ENCODE measurements around the gene TMEM81.

Gene TMEM81

GRCh38 chr1:205082431-205082830 lies 1.8 kb downstream of the TMEM81 start:
- no peak for DNase-seq (ENCODE audit: insufficient read length, low spot score)
- FAIRE-seq: no peak
- TF ChIP-seq POLR2A (IDR thresholded peaks at IDR 0.05; ENCODE audit: low read depth, low read length): no peak
- TF ChIP-seq PAX5 (IDR thresholded peaks at IDR 0.05; ENCODE audit: insufficient read depth, low read length, severe bottlenecking): no peak
- no peak for TF ChIP-seq POU2F2 (IDR thresholded peaks at IDR 0.05; ENCODE audit: low read depth, low read length)
- no peak for TF ChIP-seq SPI1 (IDR thresholded peaks at IDR 0.05; ENCODE audit: low read depth, low read length)
- TF ChIP-seq TAF1 (IDR thresholded peaks at IDR 0.05; ENCODE audit: low read depth, low read length): no peak
- no peak for TF ChIP-seq POLR2AphosphoS5 (IDR thresholded peaks at IDR 0.05; ENCODE audit: low read depth, low read length)

GRCh38 chr1:205077934-205078311 lies 6.3 kb downstream of the TMEM81 start:
- FAIRE-seq (no peak), DNase-seq (ENCODE audit: insufficient read length, low spot score) (no peak)
- TF ChIP-seq POLR2AphosphoS5 (IDR thresholded peaks at IDR 0.05; ENCODE audit: low read depth, low read length) (no peak), PAX5 (IDR thresholded peaks at IDR 0.05; ENCODE audit: insufficient read depth, low read length, severe bottlenecking) (no peak), POLR2A (IDR thresholded peaks at IDR 0.05; ENCODE audit: low read depth, low read length) (no peak), SPI1 (IDR thresholded peaks at IDR 0.05; ENCODE audit: low read depth, low read length) (no peak)

- FAIRE-seq: no peak
- no peak for DNase-seq (ENCODE audit: insufficient read length, low spot score)
- no peak for TF ChIP-seq POLR2AphosphoS5 (IDR thresholded peaks at IDR 0.05; ENCODE audit: low read depth, low read length)
- TF ChIP-seq POU2F2 (IDR thresholded peaks at IDR 0.05; ENCODE audit: low read depth, low read length): no peak
- no peak for TF ChIP-seq POLR2A (IDR thresholded peaks at IDR 0.05; ENCODE audit: low read depth, low read length)
- TF ChIP-seq TAF1 (IDR thresholded peaks at IDR 0.05; ENCODE audit: low read depth, low read length): no peak
- no peak for TF ChIP-seq PAX5 (IDR thresholded peaks at IDR 0.05; ENCODE audit: insufficient read depth, low read length, severe bottlenecking)
- TF ChIP-seq SPI1 (IDR thresholded peaks at IDR 0.05; ENCODE audit: low read depth, low read length): no peak
Observed at GRCh38 chr1:205077158-205077933, 6.9 kb downstream of the TMEM81 start.

DNA sequence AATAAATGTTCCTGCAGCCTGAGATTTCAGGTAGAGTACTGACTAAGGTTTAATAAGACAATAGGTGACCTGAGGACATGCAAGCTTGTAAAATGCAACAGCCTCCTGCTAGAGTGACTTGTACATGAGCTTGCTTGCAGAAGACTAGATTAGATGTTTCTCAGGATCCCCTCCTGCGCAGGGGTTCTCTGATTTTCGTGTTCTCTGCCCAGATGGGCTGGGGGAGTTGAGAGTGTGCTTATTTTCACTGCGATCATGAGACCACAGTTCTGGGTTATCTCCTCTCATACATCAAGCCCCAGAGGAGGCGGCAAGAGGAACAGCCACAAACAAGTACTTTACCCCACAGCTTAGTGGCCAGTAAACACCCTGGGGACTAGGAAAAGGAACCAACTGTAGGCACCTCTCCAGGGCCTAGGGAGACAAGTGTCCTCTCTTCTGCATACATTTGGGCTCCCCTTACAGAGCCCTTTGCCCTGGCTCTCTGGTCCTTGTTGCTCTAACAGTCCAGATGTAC lies 8.0 kb downstream of the TMEM81 start:
- FAIRE-seq (no peak), DNase-seq (ENCODE audit: insufficient read length, low spot score) (no peak)
- TF ChIP-seq POLR2A (IDR thresholded peaks at IDR 0.05; ENCODE audit: low read depth, low read length) (no peak), SPI1 (IDR thresholded peaks at IDR 0.05; ENCODE audit: low read depth, low read length) (no peak), TAF1 (IDR thresholded peaks at IDR 0.05; ENCODE audit: low read depth, low read length) (no peak), PAX5 (IDR thresholded peaks at IDR 0.05; ENCODE audit: insufficient read depth, low read length, severe bottlenecking) (no peak), POU2F2 (IDR thresholded peaks at IDR 0.05; ENCODE audit: low read depth, low read length) (no peak), POLR2AphosphoS5 (IDR thresholded peaks at IDR 0.05; ENCODE audit: low read depth, low read length) (no peak)

DNA sequence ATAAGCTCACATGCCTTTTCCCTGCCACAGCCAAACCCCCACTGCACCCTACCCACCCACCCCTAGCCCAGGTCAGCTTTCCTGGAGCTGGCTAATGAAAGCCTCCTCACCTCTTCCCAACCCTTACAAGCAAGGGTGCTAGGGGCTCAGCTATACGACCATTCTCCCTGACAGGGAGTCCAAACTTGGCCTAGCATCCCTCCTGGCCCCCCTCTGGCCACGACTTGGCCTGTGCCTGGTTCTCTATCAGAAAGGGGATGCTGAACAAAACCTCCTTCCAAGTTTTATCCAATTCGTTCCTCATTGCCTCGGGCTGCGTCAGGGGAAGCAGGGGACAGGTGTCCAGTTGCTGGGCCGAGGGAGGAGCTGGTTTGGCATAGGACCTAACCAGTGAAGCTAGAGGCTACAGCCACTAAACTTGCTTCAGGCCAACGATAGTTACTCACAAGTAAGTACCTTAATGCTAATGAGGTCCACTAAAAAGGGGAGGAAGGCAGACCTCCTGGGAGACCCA lies 8.6 kb downstream of the TMEM81 start:
- DNase-seq (ENCODE audit: insufficient read length, low spot score): no peak
- TF ChIP-seq POU2F2 (IDR thresholded peaks at IDR 0.05; ENCODE audit: low read depth, low read length) (no peak), POLR2AphosphoS5 (IDR thresholded peaks at IDR 0.05; ENCODE audit: low read depth, low read length) (no peak), TAF1 (IDR thresholded peaks at IDR 0.05; ENCODE audit: low read depth, low read length) (no peak), SPI1 (IDR thresholded peaks at IDR 0.05; ENCODE audit: low read depth, low read length) (no peak), PAX5 (IDR thresholded peaks at IDR 0.05; ENCODE audit: insufficient read depth, low read length, severe bottlenecking) (no peak), POLR2A (IDR thresholded peaks at IDR 0.05; ENCODE audit: low read depth, low read length) (no peak)
- FAIRE-seq: no peak

DNA sequence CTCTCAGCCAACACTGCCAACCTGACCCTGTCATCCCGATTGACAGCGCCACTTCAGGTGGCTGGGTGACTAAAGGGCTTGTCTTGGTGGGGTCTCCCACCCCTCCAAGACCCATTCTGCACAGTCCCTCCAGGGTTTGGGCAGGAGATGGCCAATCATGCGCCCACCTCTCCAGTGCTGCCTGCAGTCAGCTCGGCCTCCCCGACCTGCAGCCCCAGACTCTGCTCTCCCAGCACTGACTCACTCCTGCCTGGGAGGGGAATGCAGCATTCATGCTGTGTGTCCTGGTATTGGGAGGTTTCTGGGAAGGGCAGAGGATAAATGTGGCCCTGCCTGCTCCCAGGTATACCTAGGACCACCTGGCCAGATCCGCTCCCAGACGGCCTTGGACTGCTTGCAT lies 9.7 kb downstream of the TMEM81 start:
- TF ChIP-seq POLR2AphosphoS5 (IDR thresholded peaks at IDR 0.05; ENCODE audit: low read depth, low read length) (no peak), POLR2A (IDR thresholded peaks at IDR 0.05; ENCODE audit: low read depth, low read length) (no peak), POU2F2 (IDR thresholded peaks at IDR 0.05; ENCODE audit: low read depth, low read length) (no peak), PAX5 (IDR thresholded peaks at IDR 0.05; ENCODE audit: insufficient read depth, low read length, severe bottlenecking) (no peak), SPI1 (IDR thresholded peaks at IDR 0.05; ENCODE audit: low read depth, low read length) (no peak), TAF1 (IDR thresholded peaks at IDR 0.05; ENCODE audit: low read depth, low read length) (no peak)
- no peak for FAIRE-seq
- no peak for DNase-seq (ENCODE audit: insufficient read length, low spot score)

DNA sequence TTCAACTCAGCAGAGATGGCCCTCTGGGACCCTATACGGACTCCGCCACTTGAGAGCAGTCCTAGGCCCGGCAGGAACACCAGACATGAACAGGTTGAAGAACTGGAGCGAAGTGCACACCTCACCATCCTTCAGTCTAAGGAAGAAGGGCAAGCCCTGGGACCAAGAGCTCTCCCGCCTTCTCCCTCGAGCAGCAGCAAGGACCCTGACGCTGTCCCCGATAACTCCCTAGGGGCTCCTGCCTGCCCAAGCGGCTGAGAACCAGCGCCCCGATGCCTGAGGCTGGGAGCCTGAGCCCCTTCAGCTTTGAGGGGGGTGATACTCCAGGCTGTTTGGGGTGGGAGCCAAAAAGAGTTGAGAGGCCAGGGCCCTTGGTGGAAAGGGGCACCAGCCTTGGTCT lies 10.2 kb downstream of the TMEM81 start:
- TF ChIP-seq POU2F2 (IDR thresholded peaks at IDR 0.05; ENCODE audit: low read depth, low read length): no peak
- no peak for TF ChIP-seq POLR2A (IDR thresholded peaks at IDR 0.05; ENCODE audit: low read depth, low read length)
- no peak for TF ChIP-seq TAF1 (IDR thresholded peaks at IDR 0.05; ENCODE audit: low read depth, low read length)
- TF ChIP-seq SPI1 (IDR thresholded peaks at IDR 0.05; ENCODE audit: low read depth, low read length): no peak
- TF ChIP-seq PAX5 (IDR thresholded peaks at IDR 0.05; ENCODE audit: insufficient read depth, low read length, severe bottlenecking): no peak
- TF ChIP-seq POLR2AphosphoS5 (IDR thresholded peaks at IDR 0.05; ENCODE audit: low read depth, low read length): no peak
- no peak for FAIRE-seq

DNA sequence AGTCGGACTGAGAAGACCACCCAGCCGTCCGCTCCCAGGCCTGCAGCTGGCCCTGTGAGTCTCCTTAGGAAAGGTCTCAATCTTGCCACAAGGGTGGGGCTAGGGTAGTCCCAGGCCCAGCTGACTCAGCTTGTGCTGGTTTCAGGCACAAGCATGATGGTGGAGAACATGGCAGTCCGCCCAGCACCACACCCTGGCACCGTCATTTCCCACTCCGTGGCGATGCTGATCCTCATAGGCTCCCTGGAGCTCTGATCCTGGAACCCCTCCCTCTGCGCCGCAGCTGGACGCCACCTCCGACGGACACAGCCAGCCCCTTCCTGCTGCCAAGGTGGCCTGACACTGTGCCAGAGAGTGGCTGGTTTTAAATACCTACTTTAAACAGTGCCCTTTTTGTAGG lies 10.7 kb downstream of the TMEM81 start:
- FAIRE-seq (no peak), DNase-seq (ENCODE audit: insufficient read length, low spot score) (no peak)
- TF ChIP-seq POU2F2 (IDR thresholded peaks at IDR 0.05; ENCODE audit: low read depth, low read length): no peak
- no peak for TF ChIP-seq PAX5 (IDR thresholded peaks at IDR 0.05; ENCODE audit: insufficient read depth, low read length, severe bottlenecking)
- TF ChIP-seq POLR2AphosphoS5 (IDR thresholded peaks at IDR 0.05; ENCODE audit: low read depth, low read length): no peak
- TF ChIP-seq POLR2A (IDR thresholded peaks at IDR 0.05; ENCODE audit: low read depth, low read length): no peak
- no peak for TF ChIP-seq TAF1 (IDR thresholded peaks at IDR 0.05; ENCODE audit: low read depth, low read length)
- no peak for TF ChIP-seq SPI1 (IDR thresholded peaks at IDR 0.05; ENCODE audit: low read depth, low read length)

More for the DNA sequence above, 10.2 kb downstream of the TMEM81 start:
- DNase-seq (ENCODE audit: insufficient read length, low spot score): no peak

DNA sequence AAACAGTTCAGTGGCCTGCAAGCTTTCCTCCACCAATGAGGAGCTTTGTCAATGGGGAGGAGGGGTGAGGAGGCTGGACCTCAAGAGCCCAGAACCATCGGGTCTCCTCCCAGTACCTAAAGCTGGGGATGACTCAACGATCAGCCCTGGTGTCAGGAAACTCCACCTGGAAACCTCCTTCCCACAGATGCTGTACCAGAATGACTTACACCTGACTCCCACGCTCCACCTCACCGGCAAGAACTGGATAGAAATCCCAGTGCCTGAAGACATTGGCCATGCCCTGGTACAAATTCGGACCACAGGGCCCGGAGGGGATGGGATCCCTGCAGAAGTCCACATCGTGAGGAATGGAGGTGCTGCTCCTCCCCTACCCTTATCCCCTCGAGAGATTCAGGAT lies 11.4 kb downstream of the TMEM81 start:
- TF ChIP-seq TAF1 (IDR thresholded peaks at IDR 0.05; ENCODE audit: low read depth, low read length) (no peak), PAX5 (IDR thresholded peaks at IDR 0.05; ENCODE audit: insufficient read depth, low read length, severe bottlenecking) (no peak), SPI1 (IDR thresholded peaks at IDR 0.05; ENCODE audit: low read depth, low read length) (no peak), POU2F2 (IDR thresholded peaks at IDR 0.05; ENCODE audit: low read depth, low read length) (no peak), POLR2A (IDR thresholded peaks at IDR 0.05; ENCODE audit: low read depth, low read length) (no peak), POLR2AphosphoS5 (IDR thresholded peaks at IDR 0.05; ENCODE audit: low read depth, low read length) (no peak)
- DNase-seq (ENCODE audit: insufficient read length, low spot score): no peak
- FAIRE-seq: no peak

Data from GM12891 (cell line).